HEK293 (cell line): ENCODE data around the gene PKMYT1.
A peak's percentile ranks its signal among the peaks of the same experiment; 100 is the strongest.
"Not testable (repeated sequence)": the region's sequence is repeated elsewhere in the genome, so short reads cannot be mapped to it uniquely, and the experiment has no call there.

ENCODE experiments used
- CTCF ChIA-PET: fragments of 350-600 bp; formaldehyde crosslinking; extraction: SDS; loops from one replicate; lab custom pipeline; 2021; ENCODE audit warnings: antibody characterized with exemption; lab: Yijun Ruan, JAX
- POLR2A ChIA-PET: fragments of 300-600 bp; formaldehyde crosslinking; extraction: SDS; loops from one replicate; lab custom pipeline; 2020; ENCODE audit warnings: antibody characterized with exemption, inconsistent platforms; lab: Yijun Ruan, JAX
- H3K27ac ChIP-seq: fragments of 200-500 bp; sonication (Bioruptor generic); 2 replicates; pipeline ENCODE4 v1.5.1; 2014; ENCODE audit warnings: low read depth, low read length, control low read depth, inconsistent platforms; ENCODE audit errors: extremely low read depth
- H3K36me3 ChIP-seq, 2 experiments: fragments of 200-500 bp in 1 of 2; sonication (Bioruptor generic) in 1 of 2; 1 replicate in 1 of 2; 2 replicates in 1 of 2; pipeline ENCODE4 v1.5.1; 2014 to 2017; ENCODE audit warnings: inconsistent platforms in 2 of 2, low read length in 2 of 2; ENCODE audit not compliant: control insufficient read depth in 2 of 2, insufficient read depth in 1 of 2
- H3K4me1 ChIP-seq: fragments of 200-500 bp; sonication (Bioruptor generic); 2 replicates; pipeline ENCODE4 v1.5.1; 2014; ENCODE audit warnings: mild to moderate bottlenecking, low read length, inconsistent platforms; ENCODE audit not compliant: control insufficient read depth, insufficient read depth
- H3K4me3 ChIP-seq: 2 replicates; pipeline ENCODE4 v1.5.1; 2011; ENCODE audit warnings: low read depth, mild to moderate bottlenecking, control low read depth, low read length, moderate library complexity
- H3K9me3 ChIP-seq: fragments of 200-500 bp; sonication (Bioruptor generic); 2 replicates; pipeline ENCODE4 v1.5.1; 2014; ENCODE audit warnings: low read depth, low read length, inconsistent platforms; ENCODE audit not compliant: control insufficient read depth, insufficient read depth
- KLF1 ChIP-seq: fragments of 450-650 bp; formaldehyde crosslinking; IDR thresholded peaks from 2 replicates; pipeline ENCODE4 v1.5.1; 2016; ENCODE audit warnings: missing biosample characterization, missing genetic modification characterization
- KLF16 ChIP-seq: fragments of 450-650 bp; formaldehyde crosslinking; IDR thresholded peaks from 2 replicates; pipeline ENCODE4 v1.5.1; 2017; ENCODE audit warnings: missing biosample characterization, missing genetic modification characterization
- KLF17 ChIP-seq: fragments of 450-650 bp; formaldehyde crosslinking; IDR thresholded peaks from 2 replicates; pipeline ENCODE4 v1.5.1; 2016; ENCODE audit warnings: missing biosample characterization, missing genetic modification characterization
- KLF8 ChIP-seq: fragments of 450-650 bp; formaldehyde crosslinking; IDR thresholded peaks from 2 replicates; pipeline ENCODE4 v1.5.1; 2016; ENCODE audit warnings: missing biosample characterization, missing genetic modification characterization
- PRDM10 ChIP-seq: fragments of 450-650 bp; formaldehyde crosslinking; IDR thresholded peaks from 2 replicates; pipeline ENCODE4 v1.5.1; 2016; ENCODE audit warnings: missing biosample characterization, missing genetic modification characterization
- ZBTB20 ChIP-seq: fragments of 450-650 bp; formaldehyde crosslinking; IDR thresholded peaks from 2 replicates; pipeline ENCODE4 v1.5.1; 2016; ENCODE audit warnings: missing biosample characterization, missing genetic modification characterization
- ZNF16 ChIP-seq: fragments of 450-650 bp; formaldehyde crosslinking; IDR thresholded peaks from 2 replicates; pipeline ENCODE4 v1.5.1; 2016; ENCODE audit warnings: low read depth, missing biosample characterization, missing genetic modification characterization
- ZNF211 ChIP-seq: fragments of 450-650 bp; formaldehyde crosslinking; IDR thresholded peaks from 2 replicates; pipeline ENCODE4 v1.5.1; 2016; ENCODE audit warnings: low read depth, missing biosample characterization, missing genetic modification characterization
- ZNF274 ChIP-seq, 2 experiments: fragments of 200-500 bp in 1 of 2; fragments of 450-650 bp in 1 of 2; sonication (Bioruptor generic) in 1 of 2; formaldehyde crosslinking in 1 of 2; IDR thresholded peaks; 2 replicates each; pipeline versions ENCODE4 v1.5.1 to v1.6.1; 2014 to 2016; ENCODE audit warnings: borderline replicate concordance in 1 of 2, inconsistent platforms in 1 of 2, low read length in 1 of 2, missing biosample characterization in 1 of 2, missing genetic modification characterization in 1 of 2
- ZNF292 ChIP-seq: fragments of 450-650 bp; formaldehyde crosslinking; IDR thresholded peaks from 2 replicates; pipeline ENCODE4 v1.5.1; 2016; ENCODE audit warnings: low read depth, missing biosample characterization, missing genetic modification characterization, borderline replicate concordance
- ZNF37A ChIP-seq: fragments of 450-650 bp; IDR thresholded peaks from 2 replicates; pipeline ENCODE4 v1.5.1; 2018; ENCODE audit warnings: missing biosample characterization, missing genetic modification characterization
- ZNF514 ChIP-seq: fragments of 450-650 bp; formaldehyde crosslinking; IDR thresholded peaks from 2 replicates; pipeline ENCODE4 v1.5.1; 2016; ENCODE audit warnings: missing biosample characterization, missing genetic modification characterization
- ZNF654 ChIP-seq: fragments of 450-650 bp; formaldehyde crosslinking; IDR thresholded peaks from 2 replicates; pipeline ENCODE4 v1.5.1; 2016; ENCODE audit warnings: low read depth, missing biosample characterization, missing genetic modification characterization
- ZNF768 ChIP-seq: fragments of 450-650 bp; formaldehyde crosslinking; IDR thresholded peaks from 2 replicates; pipeline ENCODE4 v1.5.1; 2018; ENCODE audit warnings: missing biosample characterization, mild to moderate bottlenecking, missing genetic modification characterization
- ZSCAN18 ChIP-seq: fragments of 450-650 bp; formaldehyde crosslinking; IDR thresholded peaks from 2 replicates; pipeline ENCODE4 v1.5.1; 2016; ENCODE audit warnings: missing biosample characterization, missing genetic modification characterization
- TF ChIP-seq, protein P1 (sequence below): fragments of 450-650 bp; formaldehyde crosslinking; IDR thresholded peaks from 2 replicates; pipeline ENCODE4 v1.5.1; 2016; ENCODE audit warnings: missing biosample characterization, missing genetic modification characterization
- TF ChIP-seq, protein P2 (sequence below): fragments of 450-650 bp; formaldehyde crosslinking; IDR thresholded peaks from 2 replicates; pipeline ENCODE4 v1.5.1; 2016; ENCODE audit warnings: missing biosample characterization, missing genetic modification characterization

PKMYT1 gene

GRCh38 chr16:2928796-2929195 lies 51.5 kb downstream of the PKMYT1 start:
- no peak overlapping the region for H3K4me3 ChIP-seq
- POLR2A ChIA-PET: no interaction called here
- no peaks in the 10 kb centered on the region for H3K4me1 ChIP-seq
- TF ChIP-seq ZNF37A (tag by site-specific recombination) (no peak), ZSCAN18 (tag by site-specific recombination) (no peak), ZNF514 (no peak), ZNF768 (tag by site-specific recombination) (no peak)
- CTCF ChIA-PET: interaction anchor here (0.6 to 2.9 kb wide), 4 partner anchors 10 to 90 kb away, joined by 3 to 23 read pairs (median 12); no protein-coding TSS in a partner anchor
- no peaks in the 10 kb centered on the region for H3K9me3 ChIP-seq
- no peak overlapping the region for H3K27ac ChIP-seq
- H3K36me3 ChIP-seq: peaks cover 4 to 40% of the 10 kb centered on the region in 2 experiments; a peak in 2 of 3 replicates

DNA sequence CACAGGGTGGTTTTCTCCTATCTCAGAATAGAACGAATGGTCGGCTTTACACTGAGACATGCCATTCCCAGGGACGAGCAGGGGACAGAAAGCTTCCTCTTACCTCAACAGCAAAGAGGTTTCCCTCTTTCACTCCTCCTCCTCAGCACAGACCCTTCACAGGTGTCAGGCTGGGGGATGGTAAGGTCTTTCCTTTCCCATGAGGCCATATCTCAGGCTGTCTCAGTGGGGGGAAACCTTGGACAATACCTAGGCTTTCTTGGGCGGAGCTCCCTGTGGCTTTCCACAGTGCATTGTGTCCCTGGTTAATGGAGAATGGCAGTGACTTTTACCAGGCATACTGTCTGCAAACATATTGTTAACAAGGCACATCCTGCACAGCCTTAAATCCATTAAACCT lies 52.1 kb downstream of the PKMYT1 start:
- CTCF ChIA-PET: interaction anchor here (0.8 to 3.2 kb wide), 7 partner anchors 9 to 89 kb away, joined by 3 to 23 read pairs (median 16); partner anchors contain the start of gene FLYWCH1
- POLR2A ChIA-PET, H3K4me3 ChIP-seq, H3K9me3 ChIP-seq, H3K4me1 ChIP-seq, H3K27ac ChIP-seq: not testable (repeated sequence)
- peaks cover 4 to 34% of the 10 kb centered on the region in 2 experiments; a peak in 2 of 3 replicates for H3K36me3 ChIP-seq

DNA sequence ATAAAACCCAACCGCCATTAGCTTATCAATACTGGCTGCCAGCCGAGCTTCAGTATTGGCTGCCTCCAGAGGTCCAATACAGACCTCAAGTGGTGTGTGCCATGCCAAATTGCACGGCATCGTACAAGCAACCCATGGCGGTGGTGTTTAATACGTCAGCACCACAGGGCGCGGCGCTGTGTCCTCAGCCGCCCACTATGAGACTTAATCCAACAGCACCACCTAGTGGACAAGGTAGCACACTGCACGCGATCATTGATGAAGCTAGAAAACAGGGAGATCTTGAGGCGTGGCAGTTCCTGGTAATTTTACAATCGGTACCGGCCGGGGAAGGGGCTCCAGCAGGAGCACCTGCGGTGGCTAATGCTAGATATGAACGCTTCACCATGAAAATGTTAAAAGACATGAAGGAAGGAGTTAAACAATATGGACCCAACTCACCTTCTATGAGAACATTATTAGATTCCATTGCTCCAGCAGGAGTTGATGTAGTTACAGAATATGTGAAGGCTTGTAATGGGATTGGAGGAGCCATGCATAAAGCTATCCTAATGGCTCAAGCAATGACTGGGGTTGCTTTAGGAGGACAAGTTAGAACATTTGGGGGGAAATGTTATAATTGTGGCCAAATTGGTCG lies 53.1 kb downstream of the PKMYT1 start:
- POLR2A ChIA-PET: interaction anchor here (0.6 to 1.5 kb wide), 3 partner anchors 21 to 44 kb away, joined by 3 to 6 read pairs (median 3); partner anchors contain the start of gene FLYWCH2
- CTCF ChIA-PET: interaction anchor here (0.6 to 3.2 kb wide), 50 partner anchors 8 to 1086 kb away, joined by 3 to 23 read pairs (median 4); partner anchors contain the start of genes FLYWCH1 and FLYWCH2
- TF ChIP-seq KLF1 (tag by site-specific recombination) (peak; percentile 56), KLF8 (tag by site-specific recombination) (0 out of 2 replicates have a peak, but pooled peaks have one; percentile 38), ZNF16 (tag by site-specific recombination) (no peak), KLF17 (tag by site-specific recombination) (peak; percentile 54; the same call in 1 of the 2 replicates), ZNF292 (tag by site-specific recombination) (no peak), ZNF274 (IDR thresholded peaks at IDR 0.05; ENCODE audit: low read length) (no peak), ZNF274 (tag by site-specific recombination; IDR thresholded peaks at IDR 0.05; ENCODE audit: borderline replicate concordance) (no peak), ZNF654 (tag by site-specific recombination) (peak; percentile 97), KLF16 (no peak), ZNF211 (tag by site-specific recombination) (no peak), PRDM10 (tag by site-specific recombination) (0 out of 2 replicates have a peak, but pooled peaks have one; percentile 24), ZBTB20 (tag by site-specific recombination) (no peak)
- TF ChIP-seq, protein P1, sequence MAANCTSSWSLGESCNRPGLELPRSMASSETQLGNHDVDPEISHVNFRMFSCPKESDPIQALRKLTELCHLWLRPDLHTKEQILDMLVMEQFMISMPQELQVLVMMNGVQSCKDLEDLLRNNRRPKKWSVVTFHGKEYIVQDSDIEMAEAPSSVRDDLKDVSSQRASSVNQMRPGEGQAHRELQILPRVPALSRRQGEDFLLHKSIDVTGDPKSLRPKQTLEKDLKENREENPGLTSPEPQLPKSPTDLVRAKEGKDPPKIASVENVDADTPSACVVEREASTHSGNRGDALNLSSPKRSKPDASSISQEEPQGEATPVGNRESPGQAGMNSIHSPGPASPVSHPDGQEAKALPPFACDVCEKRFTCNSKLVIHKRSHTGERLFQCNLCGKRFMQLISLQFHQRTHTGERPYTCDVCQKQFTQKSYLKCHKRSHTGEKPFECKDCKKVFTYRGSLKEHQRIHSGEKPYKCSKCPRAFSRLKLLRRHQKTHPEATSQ (tag by site-specific recombination): no peak
- TF ChIP-seq, protein P2, sequence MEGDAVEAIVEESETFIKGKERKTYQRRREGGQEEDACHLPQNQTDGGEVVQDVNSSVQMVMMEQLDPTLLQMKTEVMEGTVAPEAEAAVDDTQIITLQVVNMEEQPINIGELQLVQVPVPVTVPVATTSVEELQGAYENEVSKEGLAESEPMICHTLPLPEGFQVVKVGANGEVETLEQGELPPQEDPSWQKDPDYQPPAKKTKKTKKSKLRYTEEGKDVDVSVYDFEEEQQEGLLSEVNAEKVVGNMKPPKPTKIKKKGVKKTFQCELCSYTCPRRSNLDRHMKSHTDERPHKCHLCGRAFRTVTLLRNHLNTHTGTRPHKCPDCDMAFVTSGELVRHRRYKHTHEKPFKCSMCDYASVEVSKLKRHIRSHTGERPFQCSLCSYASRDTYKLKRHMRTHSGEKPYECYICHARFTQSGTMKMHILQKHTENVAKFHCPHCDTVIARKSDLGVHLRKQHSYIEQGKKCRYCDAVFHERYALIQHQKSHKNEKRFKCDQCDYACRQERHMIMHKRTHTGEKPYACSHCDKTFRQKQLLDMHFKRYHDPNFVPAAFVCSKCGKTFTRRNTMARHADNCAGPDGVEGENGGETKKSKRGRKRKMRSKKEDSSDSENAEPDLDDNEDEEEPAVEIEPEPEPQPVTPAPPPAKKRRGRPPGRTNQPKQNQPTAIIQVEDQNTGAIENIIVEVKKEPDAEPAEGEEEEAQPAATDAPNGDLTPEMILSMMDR (tag by site-specific recombination): peak; percentile 96

More for the DNA sequence above, 53.1 kb downstream of the PKMYT1 start:
- no peaks in the 10 kb centered on the region for H3K4me1 ChIP-seq
- H3K4me3 ChIP-seq: no peak overlapping the region
- H3K36me3 ChIP-seq: peaks cover 4 to 35% of the 10 kb centered on the region in 2 experiments; a peak in 2 of 3 replicates
- H3K27ac ChIP-seq: no peak overlapping the region
- no peaks in the 10 kb centered on the region for H3K9me3 ChIP-seq
